HG02763 (cell line): ENCODE measurements around the gene FNDC5.
"Not testable (repeated sequence)": the region's sequence is repeated elsewhere in the genome, so short reads cannot be mapped to it uniquely, and the experiment has no call there.

Experiments
- ATAC-seq: cut with Tn5 transposase; IDR thresholded peaks from one replicate; pipeline ENCODE4 v1.9.1; 2021; ENCODE audit warnings: mild to moderate bottlenecking, moderate library complexity; ENCODE audit not compliant: unreplicated experiment

Gene FNDC5

GRCh38 chr1:32870615-32871363 is at the start of gene FNDC5:
FNDC5 (minus strand) TSS chr1:32870912.
- ATAC-seq: no peak

- ATAC-seq: no peak
These were observed 49.4 kb upstream of the FNDC5 start for GRCh38 chr1:32919811-32920733.

GRCh38 chr1:32918179-32918578 is 47.5 kb upstream of the FNDC5 start:
- ATAC-seq: no peak

GRCh38 chr1:32917521-32917920 is 46.8 kb upstream of the FNDC5 start:
- no peak for ATAC-seq

GRCh38 chr1:32915766-32916706 is 45.3 kb upstream of the FNDC5 start:
- no peak for ATAC-seq

GRCh38 chr1:32910319-32910718 is 39.6 kb upstream of the FNDC5 start:
- ATAC-seq: no peak

- ATAC-seq: no peak
These were observed 36.7 kb upstream of the FNDC5 start for GRCh38 chr1:32907435-32907834.

GRCh38 chr1:32906654-32907053 is 35.9 kb upstream of the FNDC5 start:
- no peak for ATAC-seq

- not testable (repeated sequence) for ATAC-seq
These were observed 34.9 kb upstream of the FNDC5 start for GRCh38 chr1:32905588-32905987.

- ATAC-seq: no peak
These were observed 34.1 kb upstream of the FNDC5 start for GRCh38 chr1:32904797-32905196.

GRCh38 chr1:32903991-32904785 is 33.5 kb upstream of the FNDC5 start:
- ATAC-seq: no peak

GRCh38 chr1:32902535-32902920 is 31.8 kb upstream of the FNDC5 start:
- no peak for ATAC-seq

GRCh38 chr1:32901823-32902534 is 31.3 kb upstream of the FNDC5 start:
- no peak for ATAC-seq

- no peak for ATAC-seq
These were observed 30.5 kb upstream of the FNDC5 start, which contains the start of gene TMEM54 for GRCh38 chr1:32900956-32901822. TMEM54 (minus strand) TSS chr1:32901389; CDS start chr1:32901238, 151 bp downstream.

- no peak for ATAC-seq
These were observed 29.8 kb upstream of the FNDC5 start for GRCh38 chr1:32900371-32900955.

GRCh38 chr1:32899586-32900296 is 29.0 kb upstream of the FNDC5 start:
- ATAC-seq: no peak

- ATAC-seq: no peak
These were observed 28.2 kb upstream of the FNDC5 start for GRCh38 chr1:32898958-32899357.
